ENCODE data around the gene TMEM267. TPM values are rescaled to one million over a fixed set of nuclear protein-coding genes. Genes with fewer than 3 reads are reported as not detected.
"Not testable (repeated sequence)": the region's sequence is repeated elsewhere in the genome, so short reads cannot be mapped to it uniquely, and the experiment has no call there.

Gene TMEM267
- total and polyA plus RNA-seq, 5 experiments from 2014 or later, result 19.1 to 36.7 (median 20.6) TPM

DNA sequence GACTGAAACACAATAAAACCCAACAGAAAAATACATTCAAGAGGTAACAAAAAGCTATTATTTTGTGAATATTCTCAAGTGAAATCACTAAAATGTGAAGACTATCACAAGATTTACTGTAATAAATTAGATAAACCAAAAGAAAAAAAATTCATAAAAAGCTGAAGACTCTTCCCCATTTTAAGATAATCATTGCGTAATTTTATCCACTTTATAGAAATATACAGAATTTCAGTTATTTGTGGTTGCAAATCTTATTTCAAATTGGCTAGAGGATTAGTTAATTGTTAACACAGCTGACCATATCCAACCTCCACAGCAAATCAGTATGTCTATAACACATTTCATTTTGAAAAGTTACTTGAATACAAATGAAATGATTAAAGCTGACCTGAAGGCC is 7.7 kb upstream of the TMEM267 start:
- no peak overlapping the region for H3K27ac Mint-ChIP-seq
- peaks cover 0 to 3% (median 0%) of the 10 kb centered on the region in 4 donors for H3K4me1 Mint-ChIP-seq
- POLR2A ChIA-PET, result interaction anchor here (0.8 kb wide), 1 partner anchor 1579 kb away, joined by 5 read pairs; no protein-coding TSS in a partner anchor
- no peaks in the 10 kb centered on the region for H3K9me3 Mint-ChIP-seq
- ATAC-seq (no peak), DNase-seq (no peak)
- no peak overlapping the region for H3K4me3 Mint-ChIP-seq
- H3K27me3 Mint-ChIP-seq, result no peaks in the 10 kb centered on the region
- H3K36me3 Mint-ChIP-seq, result peaks cover 0 to 5% (median 0%) of the 10 kb centered on the region in 3 donors

DNA sequence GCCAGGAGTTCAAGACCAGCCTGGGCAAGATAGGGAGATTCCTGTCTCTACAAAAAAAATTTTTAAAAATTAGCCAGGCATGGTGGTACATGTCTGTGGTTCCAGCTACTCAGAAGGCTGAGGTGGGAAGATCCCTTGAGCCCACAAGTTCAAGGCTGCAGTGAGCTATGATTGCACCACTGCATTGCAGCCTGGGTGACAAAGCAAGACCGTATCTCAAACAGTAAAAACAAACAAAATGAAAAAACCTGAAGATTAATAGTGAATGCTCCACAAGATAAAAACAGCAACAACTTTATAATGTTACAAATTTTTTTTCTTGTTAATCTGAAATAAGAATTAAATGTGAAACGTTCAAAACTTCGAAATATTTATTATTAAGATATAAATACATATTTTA is 2.7 kb upstream of the TMEM267 start:
- H3K27me3 Mint-ChIP-seq, result no peaks in the 10 kb centered on the region
- peak overlapping the region; percentile 60 to 100 (median 100) for H3K27ac Mint-ChIP-seq
- no peak for DNase-seq
- no peak overlapping the region for H3K4me3 Mint-ChIP-seq
- POLR2A ChIA-PET, result interaction anchor here (0.7 to 4.3 kb wide), 9 partner anchors 29 to 494 kb away, joined by 3 to 113 read pairs (median 73); partner anchors contain the start of genes ANXA2R, C5orf34, NNT and ZNF131
- ATAC-seq, result no peak
- no peaks in the 10 kb centered on the region for H3K9me3 Mint-ChIP-seq
- peaks cover 0 to 4% (median 0%) of the 10 kb centered on the region in 3 donors for H3K36me3 Mint-ChIP-seq
- peaks cover 10 to 40% (median 36%) of the 10 kb centered on the region in 4 donors for H3K4me1 Mint-ChIP-seq

DNA sequence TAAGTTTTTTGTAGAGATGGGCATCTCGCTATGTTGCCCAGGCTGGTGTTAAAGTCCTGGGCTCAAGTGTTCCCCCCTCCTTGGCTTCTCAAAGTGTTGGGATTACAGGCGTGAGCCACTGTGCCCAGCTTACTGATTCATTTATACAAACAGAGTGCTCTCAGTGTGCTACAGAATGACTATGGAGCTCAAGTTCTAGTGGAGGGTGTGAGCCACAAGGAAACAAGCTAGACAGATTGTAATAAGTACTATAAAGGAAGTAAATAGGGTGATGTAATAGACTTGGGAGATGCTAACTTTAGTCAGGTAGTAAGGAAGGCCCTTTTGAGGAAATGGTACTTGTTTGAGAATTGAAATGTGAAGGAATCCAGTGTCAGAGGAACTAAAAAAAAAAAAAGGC is 1.7 kb upstream of the TMEM267 start:
- POLR2A ChIA-PET, result interaction anchor here (0.7 to 4.3 kb wide), 17 partner anchors 30 to 1581 kb away, joined by 3 to 113 read pairs (median 61); partner anchors contain the start of genes ANXA2R, C5orf34, HMGCS1 and NNT
- ATAC-seq (no peak), DNase-seq (peak in 1 of 10 donors; percentile 12)
- H3K27me3 Mint-ChIP-seq, result no peaks in the 10 kb centered on the region
- H3K36me3 Mint-ChIP-seq, result no peaks in the 10 kb centered on the region
- peak overlapping the region in 8 of 10 donors; percentile 41 to 99 (median 52) for H3K4me3 Mint-ChIP-seq
- H3K27ac Mint-ChIP-seq, result peak overlapping the region; percentile 99 to 100 (median 100)
- H3K4me1 Mint-ChIP-seq, result peaks cover 12 to 46% (median 38%) of the 10 kb centered on the region in 4 donors
- no peaks in the 10 kb centered on the region for H3K9me3 Mint-ChIP-seq

DNA sequence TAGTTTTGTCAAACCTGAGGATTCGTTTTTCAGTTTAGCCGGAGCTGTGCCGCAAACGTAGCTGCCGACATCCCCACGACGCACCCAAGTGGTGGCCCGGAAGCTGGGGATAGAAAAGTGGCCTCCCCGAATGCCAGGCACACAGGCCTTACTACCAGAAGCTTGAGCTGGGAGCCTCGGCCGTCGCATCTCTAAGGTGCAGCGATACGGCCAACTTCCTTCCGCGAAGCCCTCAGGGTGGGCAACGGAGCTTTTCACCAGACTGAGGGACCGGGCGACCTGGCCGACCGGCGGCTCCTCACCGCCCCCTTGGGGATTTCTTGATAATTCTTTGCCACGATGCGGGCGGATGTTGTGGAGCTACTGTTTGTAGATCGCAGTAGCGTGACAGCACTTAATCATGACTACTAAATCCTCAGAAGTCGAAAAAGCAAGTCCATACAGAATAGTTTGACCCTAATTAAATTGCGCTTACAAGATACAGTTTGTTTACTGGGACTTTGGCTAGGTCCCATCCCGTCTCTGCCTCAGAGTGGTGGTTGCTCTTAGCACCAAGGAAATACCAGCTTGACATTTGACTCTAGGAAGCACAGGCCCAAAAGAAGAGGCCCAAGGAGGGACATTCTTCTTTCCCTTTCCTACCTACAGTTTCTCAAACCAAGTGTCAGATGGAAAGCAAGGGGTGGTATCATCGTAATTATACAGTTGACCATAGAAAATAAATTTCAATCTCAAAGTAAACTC is 613 bp upstream of the TMEM267 start:
- Mint-ChIP-seq H3K9me3 (no peaks in the 10 kb centered on the region), H3K4me3 (peak overlapping the region; percentile 85 to 99 (median 98)), H3K36me3 (no peaks in the 10 kb centered on the region), H3K27me3 (no peaks in the 10 kb centered on the region), H3K27ac (peak overlapping the region; percentile 99 to 100 (median 100)), H3K4me1 (peaks cover 13 to 53% (median 41%) of the 10 kb centered on the region in 4 donors)
- POLR2A ChIA-PET, result interaction anchor here (0.6 to 4.3 kb wide), 53 partner anchors 9 to 1614 kb away, joined by 3 to 113 read pairs (median 5); partner anchors contain the start of genes ANXA2R, C5orf34, FBXO4 and HMGCS1
- peak; percentile 71 to 73 for ATAC-seq
- peak; percentile 66 to 92 (median 87) for DNase-seq

DNA sequence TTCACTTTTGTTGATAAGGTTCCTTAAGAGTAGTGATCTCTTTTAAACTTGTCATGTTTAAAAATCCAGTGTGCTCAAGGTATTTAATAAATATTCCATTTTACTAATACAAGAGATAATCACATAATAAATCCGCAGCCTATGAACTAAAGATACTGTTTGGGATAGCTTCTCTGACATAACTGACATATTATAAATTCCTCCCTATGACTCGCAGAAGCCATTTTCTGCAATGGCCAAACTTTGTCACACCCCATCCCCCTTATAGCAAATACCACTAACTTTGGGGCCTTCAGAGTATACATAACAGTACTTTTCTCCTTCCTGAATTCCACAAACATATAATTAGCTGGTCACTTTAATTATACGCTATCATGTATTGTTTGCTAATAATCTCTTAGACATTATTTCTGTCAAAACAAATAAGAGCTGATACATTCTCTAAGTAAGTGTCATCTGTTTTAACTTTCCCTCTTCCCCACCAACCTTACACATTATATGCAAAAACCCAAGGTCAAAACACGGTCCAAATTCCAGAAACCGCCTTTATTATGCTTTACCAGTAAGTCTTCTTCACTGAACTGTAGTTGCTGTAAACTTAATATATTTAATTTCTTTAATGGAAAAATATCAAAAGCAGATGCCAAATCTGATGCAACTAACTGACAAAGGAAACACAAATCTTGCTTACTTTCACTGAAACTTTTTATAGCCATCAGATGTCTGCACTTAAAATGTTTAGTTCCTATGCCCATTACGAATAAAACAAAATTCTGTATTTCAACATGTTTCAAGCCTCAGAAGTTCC is 971 bp downstream of the TMEM267 start:
- ATAC-seq, result no peak
- Mint-ChIP-seq H3K27me3 (no peaks in the 10 kb centered on the region), H3K9me3 (no peaks in the 10 kb centered on the region), H3K4me3 (peak overlapping the region; percentile 85 to 99 (median 98)), H3K4me1 (peaks cover 13 to 56% (median 41%) of the 10 kb centered on the region in 4 donors), H3K36me3 (peaks cover 0 to 1% (median 0%) of the 10 kb centered on the region in 3 donors), H3K27ac (peak overlapping the region; percentile 95 to 100 (median 100))
- POLR2A ChIA-PET, result interaction anchor here (1.2 to 4.3 kb wide), 7 partner anchors 32 to 378 kb away, joined by 3 to 85 read pairs (median 61); partner anchors contain the start of genes C5orf34, HMGCS1, NNT and PAIP1
- DNase-seq, result no peak

DNA sequence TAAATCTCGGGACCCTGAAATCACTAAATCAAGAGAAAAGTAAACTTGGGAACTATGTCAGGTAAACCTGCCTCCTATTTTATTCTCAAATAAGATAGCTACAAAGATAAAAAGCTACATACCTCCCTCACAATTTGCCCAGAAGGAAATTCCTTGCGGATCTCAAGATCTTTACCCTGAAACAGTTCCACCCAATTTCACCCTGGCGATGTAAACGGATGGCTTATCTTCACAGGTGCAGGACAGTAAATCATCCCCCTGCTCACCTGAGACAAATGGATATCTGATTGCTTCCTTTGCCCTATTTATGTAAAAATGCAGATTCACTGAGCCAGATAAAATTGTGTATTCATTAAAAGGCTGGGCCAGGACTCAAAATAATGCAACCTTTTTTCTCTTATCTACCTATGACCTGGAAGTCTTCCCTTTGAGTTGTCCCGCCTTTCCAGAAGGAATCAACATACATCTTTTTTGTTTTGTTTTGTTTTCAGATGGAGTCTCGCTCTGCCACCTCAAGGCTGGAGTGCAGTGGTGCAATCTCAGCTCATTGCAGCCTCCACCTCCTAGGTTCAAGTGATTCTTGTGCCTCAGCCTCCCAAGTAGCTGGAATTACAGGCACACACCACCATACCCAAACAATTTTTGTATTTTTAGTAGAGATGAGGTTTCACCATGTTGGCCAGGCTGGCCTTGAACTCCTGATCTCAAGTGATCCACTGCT is 13.8 kb downstream of the TMEM267 start:
- ATAC-seq (no peak), DNase-seq (no peak)
- peaks cover 33 to 64% (median 63%) of the 10 kb centered on the region in 3 donors for H3K36me3 Mint-ChIP-seq
- H3K4me3 Mint-ChIP-seq, result no peak overlapping the region
- H3K9me3 Mint-ChIP-seq, result peaks cover 13 to 37% (median 24%) of the 10 kb centered on the region in 9 donors
- peak overlapping the region in 2 of 10 donors; percentile 34 for H3K27ac Mint-ChIP-seq
- POLR2A ChIA-PET, result no interaction called here
- H3K27me3 Mint-ChIP-seq, result no peaks in the 10 kb centered on the region
- H3K4me1 Mint-ChIP-seq, result peaks cover 18 to 35% (median 20%) of the 10 kb centered on the region in 4 donors

DNA sequence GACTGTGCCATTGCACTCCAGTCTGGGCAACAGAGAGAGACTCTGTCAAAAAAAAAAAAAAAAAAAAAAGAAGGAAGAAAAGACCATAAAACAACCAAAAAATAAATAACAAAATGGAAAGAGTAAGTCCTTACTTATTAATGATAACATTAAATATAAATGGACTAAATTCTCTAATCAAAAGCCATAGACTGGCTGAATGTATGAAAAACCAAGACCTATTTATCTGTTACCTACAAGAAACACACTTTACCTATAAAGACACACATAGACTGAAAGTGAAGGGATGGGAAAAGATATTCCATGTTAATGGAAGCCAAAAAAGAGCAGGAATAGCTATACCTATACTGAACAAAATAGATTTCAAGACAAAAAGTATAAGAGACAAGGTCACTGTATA is 16.6 kb downstream of the TMEM267 start:
- H3K36me3 Mint-ChIP-seq, result peaks cover 30 to 62% (median 52%) of the 10 kb centered on the region in 3 donors
- peak overlapping the region in 1 of 10 donors; percentile 63 for H3K27ac Mint-ChIP-seq
- no peak for ATAC-seq
- POLR2A ChIA-PET, result interaction anchor here (1.4 kb wide), 1 partner anchor 14 kb away, joined by 4 read pairs; no protein-coding TSS in a partner anchor
- no peaks in the 10 kb centered on the region for H3K27me3 Mint-ChIP-seq
- DNase-seq, result no peak
- no peak overlapping the region for H3K4me3 Mint-ChIP-seq
- H3K9me3 Mint-ChIP-seq, result peaks cover 13 to 44% (median 20%) of the 10 kb centered on the region in 9 donors
- peaks cover 9 to 20% (median 13%) of the 10 kb centered on the region in 4 donors for H3K4me1 Mint-ChIP-seq

DNA sequence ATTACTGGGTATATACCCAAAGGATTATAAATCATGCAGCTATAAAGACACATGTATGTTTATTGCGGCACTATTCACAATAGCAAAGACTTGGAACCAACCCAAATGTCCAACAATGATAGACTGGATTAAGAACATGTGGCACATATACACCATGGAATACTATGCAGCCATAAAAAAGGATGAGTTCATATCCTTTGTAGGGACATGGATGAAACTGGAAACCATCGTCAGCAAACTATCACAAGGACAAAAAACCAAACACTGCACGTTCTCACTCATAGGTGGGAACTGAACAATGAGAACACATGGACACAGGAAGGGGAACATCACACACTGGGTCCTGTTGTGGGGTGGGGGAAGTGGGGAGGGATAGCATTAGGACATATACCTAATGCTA is 18.2 kb downstream of the TMEM267 start:
- not testable (repeated sequence) for DNase-seq, ATAC-seq, H3K27ac Mint-ChIP-seq, H3K27me3 Mint-ChIP-seq, H3K4me3 Mint-ChIP-seq
- Mint-ChIP-seq H3K4me1 (peaks cover 7 to 24% (median 12%) of the 10 kb centered on the region in 4 donors), H3K9me3 (peaks cover 7 to 39% (median 17%) of the 10 kb centered on the region in 9 donors), H3K36me3 (peaks cover 30 to 59% (median 47%) of the 10 kb centered on the region in 3 donors)
- POLR2A ChIA-PET, result interaction anchor here (1.4 kb wide), 1 partner anchor 16 kb away, joined by 4 read pairs; no protein-coding TSS in a partner anchor

DNA sequence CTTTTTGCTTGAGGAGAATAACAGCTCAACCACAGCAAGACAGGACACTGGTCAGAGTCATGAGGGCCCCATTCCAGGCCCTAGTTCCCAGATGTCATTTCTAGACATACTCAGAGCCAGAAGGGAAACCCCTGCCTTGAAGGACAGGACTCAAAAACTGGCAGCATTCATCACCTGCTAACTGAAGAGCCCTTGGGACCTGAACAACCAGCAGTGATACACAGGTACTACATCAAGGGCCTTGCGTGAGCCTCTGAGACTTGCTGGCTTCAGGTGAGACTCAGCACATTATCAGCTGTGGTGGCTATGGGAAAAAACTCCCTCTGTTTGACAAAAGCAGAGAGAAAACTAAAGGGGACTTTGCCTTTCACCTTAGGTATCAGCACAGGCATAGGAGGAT is 22.6 kb downstream of the TMEM267 start:
- no peak overlapping the region for H3K4me3 Mint-ChIP-seq
- H3K9me3 Mint-ChIP-seq, result peaks cover 2 to 25% (median 10%) of the 10 kb centered on the region in 9 donors
- H3K27ac Mint-ChIP-seq, result peak overlapping the region in 2 of 10 donors; percentile 29 to 59

DNA sequence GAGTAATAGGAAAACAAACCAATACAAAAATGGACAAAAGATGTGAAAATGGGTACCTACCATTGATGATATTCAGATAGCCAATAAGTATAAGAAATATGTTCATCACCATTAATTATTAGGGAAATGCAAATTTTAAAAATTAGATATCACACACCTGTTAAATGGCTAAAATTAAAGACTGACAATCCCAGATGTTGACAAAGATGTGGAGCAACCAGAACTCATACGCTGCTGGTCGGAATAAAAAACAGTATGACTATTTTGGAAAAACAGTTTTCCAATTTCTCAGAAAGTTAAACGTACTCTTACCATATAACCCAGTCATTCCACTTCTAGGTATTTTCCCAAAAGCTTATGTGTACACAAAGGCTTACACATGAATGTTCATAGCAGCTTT is 27.1 kb downstream of the TMEM267 start:
- DNase-seq (no peak), ATAC-seq (no peak)
- Mint-ChIP-seq H3K9me3 (peaks cover 0 to 17% (median 9%) of the 10 kb centered on the region in 9 donors), H3K27me3 (no peaks in the 10 kb centered on the region), H3K4me1 (peaks cover 0 to 12% (median 2%) of the 10 kb centered on the region in 4 donors), H3K4me3 (no peak overlapping the region), H3K36me3 (peaks cover 29 to 62% (median 57%) of the 10 kb centered on the region in 3 donors), H3K27ac (no peak overlapping the region)
- POLR2A ChIA-PET, result no interaction called here

More for the DNA sequence above, 22.6 kb downstream of the TMEM267 start:
- H3K4me1 Mint-ChIP-seq, result peaks cover 4 to 23% (median 7%) of the 10 kb centered on the region in 4 donors
- ATAC-seq (no peak), DNase-seq (no peak)
- no peaks in the 10 kb centered on the region for H3K27me3 Mint-ChIP-seq
- peaks cover 35 to 54% (median 44%) of the 10 kb centered on the region in 3 donors for H3K36me3 Mint-ChIP-seq
- POLR2A ChIA-PET, result no interaction called here

DNA sequence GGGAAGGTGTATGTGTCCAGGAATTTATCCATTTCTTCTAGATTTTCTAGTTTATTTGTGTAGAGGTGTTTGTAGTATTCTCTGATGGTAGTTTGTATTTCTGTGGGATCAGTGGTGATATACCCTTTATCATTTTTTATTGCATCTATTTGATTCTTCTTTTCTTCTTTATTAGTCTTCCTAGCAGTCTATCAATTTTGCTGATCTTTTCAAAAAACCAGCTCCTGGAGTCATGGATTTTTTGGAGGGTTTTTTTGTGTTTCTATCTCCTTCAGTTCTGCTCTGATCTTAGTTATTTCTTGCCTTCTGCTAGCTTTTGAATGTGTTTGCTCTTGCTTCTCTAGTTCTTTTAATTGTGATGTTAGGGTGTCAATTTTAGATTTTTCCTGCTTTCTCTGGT is 42.1 kb downstream of the TMEM267 start:
- ATAC-seq, H3K4me3 Mint-ChIP-seq, DNase-seq, H3K27me3 Mint-ChIP-seq, H3K4me1 Mint-ChIP-seq, POLR2A ChIA-PET, H3K27ac Mint-ChIP-seq: not testable (repeated sequence)
- H3K36me3 Mint-ChIP-seq, result peaks cover 27 to 46% (median 31%) of the 10 kb centered on the region in 3 donors
- H3K9me3 Mint-ChIP-seq, result peaks cover 12 to 76% (median 54%) of the 10 kb centered on the region in 9 donors
